ENCODE measurements around the gene SDR39U1.

SDR39U1 gene

GRCh38 chr14:24401810-24402702, 40.5 kb downstream of the SDR39U1 start:
- TF ChIP-seq CTCF (IDR thresholded peaks at IDR 0.05; ENCODE audit: low read length) (no peak), EZH2 (optimal IDR thresholded peaks at IDR 0.05; ENCODE audit: low read depth, low read length) (no peak), EZH2phosphoT487 (IDR thresholded peaks at IDR 0.05; ENCODE audit: low read length) (no peak)
- Histone ChIP-seq H3K79me2 (ENCODE audit: low read length) (no peaks in the 10 kb centered on the region), H3K9me3 (replicated peaks; ENCODE audit: insufficient read depth, low read length) (no peaks in the 10 kb centered on the region), H4K20me1 (ENCODE audit: insufficient read depth, low read length) (no peaks in the 10 kb centered on the region), H3K4me2 (ENCODE audit: low read depth, low read length) (no peak overlapping the region), H3F3A (ENCODE audit: insufficient read depth, low read length) (no peaks in the 10 kb centered on the region), H2AFZ (ENCODE audit: low read length) (no peak overlapping the region), H3K9me2 (replicated peaks; ENCODE audit: insufficient read depth, low read length) (no peaks in the 10 kb centered on the region), H3K4me3 (ENCODE audit: low read length) (no peak overlapping the region), H3K36me3 (replicated peaks; ENCODE audit: insufficient read depth, low read length) (no peaks in the 10 kb centered on the region), H3K9ac (ENCODE audit: low read length) (no peak overlapping the region), H3K27ac (ENCODE audit: low read length) (no peak overlapping the region), H3K4me1 (ENCODE audit: low read length) (no peaks in the 10 kb centered on the region), H3K27me3 (replicated peaks; ENCODE audit: insufficient read depth, low read length) (no peaks in the 10 kb centered on the region)
- DNase-seq = no peak

GRCh38 chr14:24399999-24400718, 42.4 kb downstream of the SDR39U1 start:
- Histone ChIP-seq H3K4me3 (ENCODE audit: low read length) (no peak overlapping the region), H2AFZ (ENCODE audit: low read length) (no peak overlapping the region), H3K9me3 (replicated peaks; ENCODE audit: insufficient read depth, low read length) (no peaks in the 10 kb centered on the region), H3K4me2 (ENCODE audit: low read depth, low read length) (no peak overlapping the region), H3K9me2 (replicated peaks; ENCODE audit: insufficient read depth, low read length) (no peaks in the 10 kb centered on the region), H3K79me2 (ENCODE audit: low read length) (no peaks in the 10 kb centered on the region), H3K27me3 (replicated peaks; ENCODE audit: insufficient read depth, low read length) (no peaks in the 10 kb centered on the region), H3F3A (ENCODE audit: insufficient read depth, low read length) (no peaks in the 10 kb centered on the region), H4K20me1 (ENCODE audit: insufficient read depth, low read length) (no peaks in the 10 kb centered on the region), H3K36me3 (replicated peaks; ENCODE audit: insufficient read depth, low read length) (no peaks in the 10 kb centered on the region), H3K4me1 (ENCODE audit: low read length) (no peaks in the 10 kb centered on the region), H3K9ac (ENCODE audit: low read length) (no peak overlapping the region), H3K27ac (ENCODE audit: low read length) (no peak overlapping the region)
- TF ChIP-seq EZH2phosphoT487 (IDR thresholded peaks at IDR 0.05; ENCODE audit: low read length) = no peak
- TF ChIP-seq EZH2 (optimal IDR thresholded peaks at IDR 0.05; ENCODE audit: low read depth, low read length) = no peak
- TF ChIP-seq CTCF (IDR thresholded peaks at IDR 0.05; ENCODE audit: low read length) = no peak
- no peak for DNase-seq

- TF ChIP-seq CTCF (IDR thresholded peaks at IDR 0.05; ENCODE audit: low read length) (no peak), EZH2phosphoT487 (IDR thresholded peaks at IDR 0.05; ENCODE audit: low read length) (no peak), EZH2 (optimal IDR thresholded peaks at IDR 0.05; ENCODE audit: low read depth, low read length) (no peak)
- H3K4me1 ChIP-seq (ENCODE audit: low read length) = no peaks in the 10 kb centered on the region
- no peak overlapping the region for H3K4me2 ChIP-seq (ENCODE audit: low read depth, low read length)
- no peaks in the 10 kb centered on the region for H4K20me1 ChIP-seq (ENCODE audit: insufficient read depth, low read length)
- H2AFZ ChIP-seq (ENCODE audit: low read length) = no peak overlapping the region
- H3K27me3 ChIP-seq (replicated peaks; ENCODE audit: insufficient read depth, low read length) = no peaks in the 10 kb centered on the region
- no peaks in the 10 kb centered on the region for H3K36me3 ChIP-seq (replicated peaks; ENCODE audit: insufficient read depth, low read length)
- DNase-seq = no peak
- H3K27ac ChIP-seq (ENCODE audit: low read length) = no peak overlapping the region
- no peaks in the 10 kb centered on the region for H3K9me3 ChIP-seq (replicated peaks; ENCODE audit: insufficient read depth, low read length)
- H3K9ac ChIP-seq (ENCODE audit: low read length) = no peak overlapping the region
- H3F3A ChIP-seq (ENCODE audit: insufficient read depth, low read length) = no peaks in the 10 kb centered on the region
- H3K9me2 ChIP-seq (replicated peaks; ENCODE audit: insufficient read depth, low read length) = no peaks in the 10 kb centered on the region
- H3K4me3 ChIP-seq (ENCODE audit: low read length) = no peak overlapping the region
- H3K79me2 ChIP-seq (ENCODE audit: low read length) = no peaks in the 10 kb centered on the region
Measured at GRCh38 chr14:24399447-24399822, 43.1 kb downstream of the SDR39U1 start.
